ENCODE measurements around the gene ATRNL1.

GRCh38 chr10:115875172-115875571, 782.0 kb downstream of the ATRNL1 start:
- TF ChIP-seq CTCF (IDR thresholded peaks at IDR 0.05; ENCODE audit: low read depth, low read length) (no peak), EZH2phosphoT487 (IDR thresholded peaks at IDR 0.05; ENCODE audit: low read depth) (no peak)
